GM15510 (cell line): ENCODE results near the gene NEDD4L.

Experiments
- POLR2A ChIP-seq: IDR thresholded peaks from 3 replicates; pipeline ENCODE4 v1.6.1; 2011; ENCODE audit warnings: borderline replicate concordance; ENCODE audit not compliant: insufficient read length; ENCODE audit errors: extremely low read depth

The NEDD4L gene

GRCh38 chr18:58181988-58182387 is 138.0 kb downstream of the NEDD4L start:
- no peak for TF ChIP-seq POLR2A

GRCh38 chr18:58183226-58183625 is 139.2 kb downstream of the NEDD4L start:
- no peak for TF ChIP-seq POLR2A

- TF ChIP-seq POLR2A: no peak
Observed at GRCh38 chr18:58186258-58186948, 142.4 kb downstream of the NEDD4L start.

- TF ChIP-seq POLR2A: no peak
Observed at GRCh38 chr18:58187674-58188073, 143.6 kb downstream of the NEDD4L start.

GRCh38 chr18:58188996-58189395 is 145.0 kb downstream of the NEDD4L start:
- TF ChIP-seq POLR2A: no peak

- no peak for TF ChIP-seq POLR2A
Observed at GRCh38 chr18:58190842-58191530, 147.0 kb downstream of the NEDD4L start.

GRCh38 chr18:58191626-58192025 is 147.6 kb downstream of the NEDD4L start:
- no peak for TF ChIP-seq POLR2A

- TF ChIP-seq POLR2A: no peak
Observed at GRCh38 chr18:58192519-58192918, 148.5 kb downstream of the NEDD4L start.

- no peak for TF ChIP-seq POLR2A
Observed at GRCh38 chr18:58194028-58194427, 150.0 kb downstream of the NEDD4L start.

- no peak for TF ChIP-seq POLR2A
Observed at GRCh38 chr18:58195278-58195765, 151.3 kb downstream of the NEDD4L start.

- no peak for TF ChIP-seq POLR2A
Observed at GRCh38 chr18:58196164-58196563, 152.1 kb downstream of the NEDD4L start.

- TF ChIP-seq POLR2A: no peak
Observed at GRCh38 chr18:58196881-58197872, 153.2 kb downstream of the NEDD4L start.

GRCh38 chr18:58201268-58201667 is 157.2 kb downstream of the NEDD4L start:
- TF ChIP-seq POLR2A: no peak

GRCh38 chr18:58201733-58202730 is 158.0 kb downstream of the NEDD4L start:
- no peak for TF ChIP-seq POLR2A
